SKM-1 (cell line): ENCODE measurements around the gene NIPSNAP3A.
"Not testable (repeated sequence)": the region's sequence is repeated elsewhere in the genome, so short reads cannot be mapped to it uniquely, and the experiment has no call there.

Experiments used
- DNase-seq: peaks from one replicate; lab custom pipeline; 2025; ENCODE audit not compliant: unreplicated experiment; lab: John Stamatoyannopoulos, UW

The NIPSNAP3A gene

GRCh38 chr9:104747565-104748358, at the start of gene NIPSNAP3A:
TSS of gene NIPSNAP3A (plus strand) at chr9:104747683. CDS start at chr9:104747793, 110 bp downstream.
- DNase-seq: peak; percentile 33

GRCh38 chr9:104700306-104700705, 47.2 kb upstream of the NIPSNAP3A start:
- DNase-seq: no peak

GRCh38 chr9:104708737-104709136, 38.7 kb upstream of the NIPSNAP3A start:
- DNase-seq: not testable (repeated sequence)

DNA sequence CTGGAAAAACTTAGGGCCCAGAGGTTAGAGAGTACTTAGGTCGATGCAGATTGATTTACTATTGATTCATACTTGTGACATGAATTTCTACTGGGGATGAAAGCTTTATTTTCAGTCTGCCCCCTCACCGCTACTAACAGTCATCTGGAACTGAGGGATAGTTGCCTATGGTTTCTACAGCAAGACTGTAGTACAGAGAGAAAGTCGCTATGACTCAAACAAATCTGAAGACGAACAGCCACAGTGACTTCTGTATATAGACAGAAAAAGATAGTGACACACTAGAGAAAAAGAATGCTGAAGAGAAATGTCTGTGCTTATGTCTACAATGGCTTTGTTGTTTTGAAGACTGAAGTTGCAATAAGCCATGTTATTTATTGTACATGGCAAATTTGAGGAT, 35.9 kb upstream of the NIPSNAP3A start:
- DNase-seq: no peak

DNA sequence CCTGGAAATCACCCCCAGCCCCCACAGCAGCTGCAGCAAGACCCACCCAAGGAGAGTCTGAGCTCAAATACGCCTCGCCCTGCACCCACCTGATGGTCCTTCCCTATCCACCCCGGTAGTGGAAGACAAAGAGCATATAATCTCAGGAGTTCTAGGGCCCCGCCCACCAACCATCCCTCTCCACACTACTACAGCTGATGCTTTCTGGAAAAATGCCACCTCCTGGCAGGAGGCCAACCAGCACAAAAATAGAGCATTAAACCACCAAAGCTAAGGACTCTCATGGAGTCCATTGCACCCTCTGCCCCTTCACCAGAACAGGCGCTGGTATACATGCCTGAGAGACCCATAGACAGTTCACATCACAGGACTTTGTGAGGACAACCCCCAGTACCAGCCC, 22.5 kb upstream of the NIPSNAP3A start:
- no peak for DNase-seq

DNA sequence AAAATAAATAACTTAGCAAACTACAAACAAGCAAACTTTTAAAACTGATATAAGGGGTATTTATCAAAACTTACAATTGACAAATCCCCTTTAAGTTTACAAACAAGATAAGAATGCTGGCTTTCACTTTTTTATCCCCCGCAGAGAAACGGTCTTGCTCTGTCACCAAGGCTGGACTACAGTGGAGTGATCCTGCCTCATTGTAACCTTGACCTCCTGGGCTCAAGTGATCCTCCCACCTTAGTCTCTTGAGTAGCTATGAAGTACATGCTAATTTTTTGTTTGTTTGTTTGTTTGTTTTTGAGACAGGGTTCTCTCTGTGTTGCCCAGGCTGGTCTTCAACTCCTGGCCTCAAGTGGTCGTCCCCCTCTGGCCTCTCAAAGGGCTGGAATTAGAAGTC, 9.0 kb upstream of the NIPSNAP3A start:
- no peak for DNase-seq

GRCh38 chr9:104740621-104741020, 6.9 kb upstream of the NIPSNAP3A start:
- no peak for DNase-seq

- DNase-seq: peak; percentile 6
Measured at GRCh38 chr9:104743376-104743985, 4.0 kb upstream of the NIPSNAP3A start.

DNA sequence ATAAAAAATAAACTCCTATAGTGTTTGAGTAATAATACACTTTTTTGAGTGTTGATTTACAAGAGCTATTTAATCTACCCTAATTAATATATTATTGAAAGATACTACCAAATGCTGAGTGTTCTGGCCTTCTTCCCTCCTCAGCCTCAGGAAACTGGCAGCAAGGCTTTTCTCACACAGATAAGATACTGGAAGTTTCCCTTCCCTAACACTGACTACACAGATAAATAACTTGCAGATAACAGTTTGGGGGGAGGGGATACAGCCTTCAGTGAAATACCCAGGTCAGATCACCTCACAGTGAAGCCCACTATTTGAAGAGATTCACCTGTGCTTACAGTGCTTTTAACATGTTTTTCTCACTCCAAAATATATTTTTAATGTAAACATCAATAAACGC, 1.6 kb upstream of the NIPSNAP3A start:
- no peak for DNase-seq

DNA sequence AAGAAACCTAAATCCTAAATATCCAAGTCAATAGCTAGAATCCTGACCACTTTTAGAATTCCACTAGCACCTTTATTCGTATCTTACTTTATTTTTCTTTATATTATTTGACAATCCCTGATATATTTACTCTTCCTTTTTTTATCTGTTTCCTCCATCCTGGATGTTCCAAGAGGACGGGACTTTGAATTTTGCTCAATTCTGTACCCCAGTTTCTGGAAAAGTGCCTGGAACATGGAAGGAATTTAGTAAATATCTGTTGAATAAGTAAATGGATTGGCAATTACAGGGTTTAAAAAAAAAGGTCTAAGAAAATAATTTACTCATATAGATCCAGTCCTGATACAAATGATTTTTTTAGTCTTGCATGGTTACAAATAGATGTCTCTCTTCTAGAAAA, 1.2 kb upstream of the NIPSNAP3A start:
- no peak for DNase-seq

- no peak for DNase-seq
Measured at GRCh38 chr9:104746798-104747197, 685 bp upstream of the NIPSNAP3A start.

DNA sequence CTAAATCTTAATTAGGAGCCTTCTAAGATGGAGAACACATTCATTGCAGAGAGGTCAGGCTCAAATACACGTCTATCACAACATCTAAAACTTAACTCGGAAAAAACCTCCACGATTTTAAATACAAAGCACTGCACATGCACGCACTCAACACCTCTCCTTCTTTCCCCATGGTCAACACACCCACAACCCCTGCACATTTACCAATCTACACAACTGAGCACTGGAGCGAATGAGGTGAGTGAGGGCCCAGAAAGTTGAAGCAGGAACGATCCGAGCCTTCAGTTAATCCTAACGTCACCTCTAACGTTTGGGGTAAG, 278 bp upstream of the NIPSNAP3A start:
- no peak for DNase-seq

DNA sequence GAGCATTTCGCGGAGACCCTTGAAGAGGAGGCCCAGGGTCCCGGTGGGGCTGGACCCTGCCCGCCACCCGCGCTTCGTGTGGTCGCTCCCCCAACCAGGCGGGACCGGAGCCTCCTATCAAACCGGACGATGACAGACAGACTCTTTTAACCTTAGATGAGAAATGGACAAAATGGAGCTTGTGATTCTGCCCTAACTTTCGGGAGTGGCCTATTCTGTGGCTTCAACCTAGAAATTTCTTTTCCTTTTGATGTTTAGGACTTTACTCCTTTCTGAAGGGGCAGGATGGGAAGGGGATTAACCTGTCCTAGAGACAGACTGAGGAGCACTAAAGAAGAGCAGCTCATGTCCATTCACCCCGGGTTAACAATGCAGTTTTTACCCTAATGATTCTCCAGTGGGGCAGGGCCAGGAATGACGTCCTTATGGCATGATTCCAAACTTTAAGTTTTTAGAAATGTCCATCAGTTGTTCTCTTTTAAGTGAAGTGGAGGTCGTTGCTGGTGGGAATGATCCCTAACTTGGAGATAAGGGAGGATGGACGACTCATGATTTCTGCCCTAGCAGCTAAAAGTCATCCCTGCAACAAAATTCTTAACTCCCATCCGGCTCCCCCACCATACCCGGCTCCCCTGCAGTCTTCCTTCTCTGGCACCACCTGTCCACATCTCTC, 1.0 kb downstream of the NIPSNAP3A start:
- no peak for DNase-seq

- DNase-seq: no peak
Measured at GRCh38 chr9:104750185-104750767, 2.8 kb downstream of the NIPSNAP3A start.

DNA sequence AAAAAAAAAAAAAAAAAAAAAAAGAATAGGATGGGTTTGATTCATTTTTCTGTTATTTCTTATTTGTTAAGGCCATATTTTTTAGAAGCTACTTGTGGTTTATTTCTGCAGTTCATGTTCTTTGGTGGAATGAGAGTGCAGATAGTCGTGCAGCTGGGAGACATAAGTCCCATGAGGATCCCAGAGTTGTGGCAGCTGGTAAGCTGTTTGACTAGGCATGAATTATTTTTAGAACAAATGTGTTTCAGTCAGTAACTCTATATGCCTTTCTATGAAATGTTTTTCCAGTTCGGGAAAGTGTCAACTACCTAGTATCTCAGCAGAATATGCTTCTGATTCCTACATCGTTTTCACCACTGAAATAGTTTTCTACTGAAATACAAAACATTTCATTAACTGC, 11.5 kb downstream of the NIPSNAP3A start:
- no peak for DNase-seq

GRCh38 chr9:104765138-104765537, 17.7 kb downstream of the NIPSNAP3A start:
- no peak for DNase-seq

- DNase-seq: no peak
Measured at GRCh38 chr9:104766025-104766424, 18.5 kb downstream of the NIPSNAP3A start.

- no peak for DNase-seq
Measured at GRCh38 chr9:104767507-104767906, 20.0 kb downstream of the NIPSNAP3A start.

DNA sequence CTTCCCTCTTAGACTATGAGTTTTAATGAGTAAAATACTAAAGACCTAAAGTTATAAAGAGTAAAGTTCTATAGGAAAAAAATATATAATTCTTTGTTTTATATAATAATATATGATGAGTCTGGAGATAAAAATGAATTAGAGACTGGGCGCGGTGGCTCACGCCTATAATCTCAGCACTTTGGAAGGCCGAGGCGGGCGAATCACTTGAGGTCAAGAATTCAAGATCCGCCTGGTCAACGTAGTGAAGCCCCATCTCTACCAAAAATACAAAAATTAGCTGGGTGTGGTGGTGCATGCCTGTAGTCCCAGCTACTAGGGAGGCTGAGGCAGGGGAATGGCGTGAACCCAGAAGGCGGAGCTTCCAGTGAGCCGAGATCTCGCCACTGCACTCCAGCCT, 21.5 kb downstream of the NIPSNAP3A start:
- DNase-seq: not testable (repeated sequence)

DNA sequence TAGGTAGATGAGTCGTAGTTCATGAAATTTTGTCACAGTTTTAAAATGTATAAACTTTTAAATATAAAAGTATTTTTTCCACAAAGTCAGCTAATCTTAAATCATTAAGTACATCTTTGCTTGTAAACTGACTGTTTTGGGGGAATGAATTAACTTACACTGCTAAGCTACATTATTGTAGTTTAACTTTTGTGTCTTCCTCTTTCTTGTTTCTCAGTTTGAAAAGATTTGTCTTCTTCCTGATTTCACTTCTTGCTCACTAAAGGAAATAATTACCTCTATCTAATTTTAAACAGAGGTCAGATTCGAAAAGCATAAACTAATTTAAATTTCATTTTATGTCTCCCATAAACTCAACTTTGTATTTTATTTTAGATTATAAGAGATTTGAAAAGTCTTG, 22.2 kb downstream of the NIPSNAP3A start:
- no peak for DNase-seq

DNA sequence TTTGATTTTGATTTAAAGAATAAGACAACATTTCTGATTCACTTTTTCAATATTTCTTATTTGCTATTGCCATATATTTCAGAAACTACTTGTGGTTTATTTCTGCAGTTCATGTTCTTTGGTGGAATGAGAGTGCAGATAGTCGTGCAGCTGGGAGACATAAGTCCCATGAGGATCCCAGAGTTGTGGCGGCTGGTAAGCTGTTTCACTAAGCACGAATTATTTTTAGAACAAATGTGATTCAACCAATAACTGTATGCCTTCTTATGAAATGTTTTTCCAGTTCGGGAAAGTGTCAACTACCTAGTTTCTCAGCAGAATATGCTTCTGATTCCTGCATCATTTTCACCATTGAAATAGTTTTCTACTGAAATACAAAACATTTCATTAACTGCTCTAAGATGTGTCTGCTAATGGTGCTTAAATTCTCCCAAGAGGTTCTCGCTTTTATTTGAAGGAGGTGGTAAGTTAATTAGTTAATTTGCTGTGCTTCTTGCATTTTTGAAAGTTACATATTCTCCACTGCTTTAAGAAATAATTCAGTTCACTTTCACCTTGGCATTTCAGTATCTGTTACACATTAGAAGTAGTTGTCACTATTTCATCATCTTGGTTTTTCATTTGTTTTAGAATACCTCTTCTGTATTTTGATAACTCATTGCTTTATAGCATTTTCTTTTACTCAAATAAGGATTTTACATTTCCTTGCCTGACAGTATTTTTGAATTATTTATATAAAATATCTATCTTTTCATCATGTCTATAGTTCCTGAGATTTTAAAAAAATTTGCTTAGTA, 25.4 kb downstream of the NIPSNAP3A start:
- no peak for DNase-seq
